Left ventricle myocardium inferior (tissue), 1 donor: ENCODE measurements around the gene ACADL. TPM values are rescaled to one million over a fixed set of nuclear protein-coding genes. Genes with fewer than 3 reads are reported as not detected.

Experiments
- DNase-seq: peaks from one replicate; pipeline ENCODE4 v3.0.0-alpha.2; 2020
- H3K27ac ChIP-seq: fragments of 200-600 bp; replicated peaks from 2 replicates; pipeline ENCODE4 v1.8.0; 2021
- H3K27me3 ChIP-seq: fragments of 200-600 bp; 2 replicates; pipeline ENCODE4 v1.8.0; 2021; ENCODE audit warnings: low read depth
- H3K36me3 ChIP-seq: fragments of 200-600 bp; 2 replicates; pipeline ENCODE4 v1.8.0; 2021
- H3K4me1 ChIP-seq: fragments of 200-600 bp; 2 replicates; pipeline ENCODE4 v1.8.0; 2021
- H3K4me3 ChIP-seq: fragments of 200-600 bp; 2 replicates; pipeline ENCODE4 v1.8.0; 2021; ENCODE audit warnings: mild to moderate bottlenecking, moderate library complexity
- H3K9me3 ChIP-seq: fragments of 200-600 bp; replicated peaks from 2 replicates; pipeline ENCODE4 v1.8.0; 2021
- CTCF ChIP-seq: fragments of 200-600 bp; IDR thresholded peaks from 2 replicates; pipeline ENCODE4 v1.8.0; 2021; ENCODE audit warnings: antibody characterized with exemption, mild to moderate bottlenecking, borderline replicate concordance
- intact Hi-C: fragments of 100-400 bp; cut with micrococcal nuclease; formaldehyde crosslinking; loops from one replicate; pipeline ENCODE4 v1.11.0; 2022
- total RNA-seq: library from RNA; stranded (reverse); fragmentation: NEBNext Ultra II Directional; extraction: Animal tissue kit (Norgen Biotek cat#: 25700); gene quantifications from one replicate; pipeline ENCODE4 v1.2.1, GENCODE V29; 2021
- donor health status: DM: no; HTN: yes; CAD: no; lungs with severe emphysema.

Gene ACADL
- total RNA-seq, 1 donor from 2014 or later, result 1.3 TPM

GRCh38 chr2:210170446-210171303 lies 54.6 kb downstream of the ACADL start:
- no peak for TF ChIP-seq CTCF
- Histone ChIP-seq H3K27ac (peak overlapping the region; percentile 98), H3K9me3 (no peaks in the 10 kb centered on the region), H3K4me1 (peaks cover 63% of the 10 kb centered on the region), H3K4me3 (peak overlapping the region; percentile 79), H3K36me3 (no peaks in the 10 kb centered on the region), H3K27me3 (no peaks in the 10 kb centered on the region)
- intact Hi-C loops, result no loop called here
- DNase-seq, result peak; percentile 95

- no peaks in the 10 kb centered on the region for H3K36me3 ChIP-seq
- no peaks in the 10 kb centered on the region for H3K27me3 ChIP-seq
- H3K4me1 ChIP-seq, result peaks cover 69% of the 10 kb centered on the region
- intact Hi-C loops, result no loop called here
- peak overlapping the region; percentile 98 for H3K27ac ChIP-seq
- TF ChIP-seq CTCF, result no peak
- DNase-seq, result no peak
- H3K9me3 ChIP-seq, result no peaks in the 10 kb centered on the region
- H3K4me3 ChIP-seq, result peak overlapping the region; percentile 79
These were observed 55.1 kb downstream of the ACADL start for GRCh38 chr2:210170196-210170445.

- intact Hi-C loops, result loop anchor here (10.0 kb wide), 1 partner anchor 155 kb away; no protein-coding TSS in a partner anchor
- TF ChIP-seq CTCF, result no peak
- no peaks in the 10 kb centered on the region for H3K36me3 ChIP-seq
- no peak for DNase-seq
- H3K4me3 ChIP-seq, result peak overlapping the region; percentile 79
- H3K4me1 ChIP-seq, result peaks cover 70% of the 10 kb centered on the region
- no peaks in the 10 kb centered on the region for H3K27me3 ChIP-seq
- no peaks in the 10 kb centered on the region for H3K9me3 ChIP-seq
- peak overlapping the region; percentile 98 for H3K27ac ChIP-seq
These were observed 55.6 kb downstream of the ACADL start for GRCh38 chr2:210169516-210170195.

GRCh38 chr2:210167227-210167626 lies 58.0 kb downstream of the ACADL start:
- no peaks in the 10 kb centered on the region for H3K27me3 ChIP-seq
- H3K27ac ChIP-seq, result peak overlapping the region; percentile 98
- no peaks in the 10 kb centered on the region for H3K36me3 ChIP-seq
- H3K9me3 ChIP-seq, result no peaks in the 10 kb centered on the region
- peaks cover 76% of the 10 kb centered on the region for H3K4me1 ChIP-seq
- H3K4me3 ChIP-seq, result no peak overlapping the region
- DNase-seq, result no peak
- no peak for TF ChIP-seq CTCF
- intact Hi-C loops, result loop anchor here (10.0 kb wide), 1 partner anchor 152 kb away; no protein-coding TSS in a partner anchor

GRCh38 chr2:210162466-210163124 lies 62.7 kb downstream of the ACADL start:
- Histone ChIP-seq H3K4me1 (peaks cover 61% of the 10 kb centered on the region), H3K36me3 (no peaks in the 10 kb centered on the region), H3K27me3 (no peaks in the 10 kb centered on the region), H3K9me3 (no peaks in the 10 kb centered on the region), H3K27ac (peak overlapping the region; percentile 55), H3K4me3 (peak overlapping the region; percentile 24)
- intact Hi-C loops, result loop anchor here (10.0 kb wide), 1 partner anchor 148 kb away; no protein-coding TSS in a partner anchor
- no peak for TF ChIP-seq CTCF
- no peak for DNase-seq
